Adrenal gland (tissue), 12 donors: ENCODE measurements around the gene ZNF281. TPM values are rescaled to one million over a fixed set of nuclear protein-coding genes. Genes with fewer than 3 reads are reported as not detected.

Experiments
- DNase-seq, 7 donors: peaks; one replicate each; pipeline ENCODE4 v3.0.0-alpha.2; 2019 to 2020
- H3K27ac ChIP-seq, 5 donors: fragments of 200-600 bp; sonication (generic) in 4 of 5; 1 replicate in 3 of 5; 2 replicates in 2 of 5; pipeline versions ENCODE4 v1.5.1 to v1.8.0; 2016 to 2020; ENCODE audit warnings: mild to moderate bottlenecking in 1 of 5
- H3K27me3 ChIP-seq: fragments of 200-600 bp; 2 replicates; pipeline ENCODE4 v1.8.0; 2021
- H3K36me3 ChIP-seq, 2 donors: fragments of 200-600 bp; replicated peaks in 1 of 2; 1 replicate in 1 of 2; 2 replicates in 1 of 2; pipeline versions ENCODE4 v1.5.1 to v1.8.0; 2018 to 2022
- H3K4me1 ChIP-seq, 2 donors: fragments of 200-600 bp; replicated peaks in 1 of 2; 1 replicate in 1 of 2; 2 replicates in 1 of 2; pipeline versions ENCODE4 v1.5.1 to v1.8.0; 2018 to 2021
- H3K4me3 ChIP-seq, 4 donors: fragments of 200-600 bp; sonication (generic) in 3 of 4; one replicate each; pipeline ENCODE4 v1.5.1; 2016 to 2018
- H3K9me3 ChIP-seq, 3 donors: fragments of 200-600 bp; sonication (generic) in 1 of 3; replicated peaks in 1 of 3; 1 replicate in 2 of 3; 2 replicates in 1 of 3; pipeline versions ENCODE4 v1.5.1 to v1.8.0; 2016 to 2021
- POLR2A ChIP-seq, 2 donors: fragments of 450-650 bp; IDR thresholded peaks; one replicate each; pipeline ENCODE4 v1.6.1; 2017; ENCODE audit warnings: antibody characterized with exemption in 2 of 2, mild to moderate bottlenecking in 2 of 2, moderate library complexity in 1 of 2
- WGBS, 4 donors: extraction: QIAGEN DNeasy Blood & Tissue Kit in 2 of 4; methylation state at CpG; one replicate each; pipeline versions ENCODE4 v1.1.5 to v1.1.7; 2013 to 2017; 5-methylcytosine and 5-hydroxymethylcytosine counted together
- intact Hi-C, 2 donors: fragments of 100-400 bp; cut with DNase I; formaldehyde crosslinking; loops; one replicate each; pipeline versions ENCODE4 v1.14.1 to v1.15.0; 2022 to 2023
- polyA plus RNA-seq, 3 donors: library from polyadenylated mRNA; stranded (reverse); fragments of 200-250 nt in 2 of 3; fragments of 350-450 nt in 1 of 3; fragmentation: Illumina TruSeq in 1 of 3; extraction: RNeasy Lipid Tissue Mini Kit (QIAGEN cat#74804) in 1 of 3; gene quantifications; one replicate each; pipeline ENCODE4 v1.2.3, GENCODE V29; 2013 to 2014
- total RNA-seq, 9 donors: library from RNA; depleted of rRNA in 4 of 9; stranded (reverse); fragments of >200 nt in 4 of 9; fragments of 120-200 nt in 1 of 9; fragmentation: NEBNext Ultra II Directional in 1 of 9; extraction: Animal tissue kit (Norgen Biotek cat#: 25700) in 1 of 9; gene quantifications; one replicate each; pipeline versions ENCODE4 v1.1.0 to v1.2.4, GENCODE V29; 2013 to 2023
- TF ChIP-seq, protein P1 (sequence below), 6 experiments: fragments of 450-650 bp in 4 of 6; fragments of 200-600 bp in 2 of 6; sonication (generic) in 1 of 6; IDR thresholded peaks; 1 replicate in 5 of 6; 2 replicates in 1 of 6; pipeline versions ENCODE4 v1.5.1 to v1.8.0; 2016 to 2021; ENCODE audit warnings: antibody characterized with exemption in 6 of 6, mild to moderate bottlenecking in 2 of 6, moderate library complexity in 1 of 6
- donor health status: healthy with polysubstance abuse.
- donor health status: Bipolar disorder and iron deficiency.
- donor health status: DM: yes; HTN: yes; CAD: no.
- donor health status: DM: no; HTN: no; CAD: no.
- donor health status: DM: no; HTN: no; CAD: no.
- donor health status: DM: yes; HTN: yes; CAD: no.

ZNF281 gene
- total and polyA plus RNA-seq, 12 donors, result 2.2 to 11.6 (median 8.4) TPM

DNA sequence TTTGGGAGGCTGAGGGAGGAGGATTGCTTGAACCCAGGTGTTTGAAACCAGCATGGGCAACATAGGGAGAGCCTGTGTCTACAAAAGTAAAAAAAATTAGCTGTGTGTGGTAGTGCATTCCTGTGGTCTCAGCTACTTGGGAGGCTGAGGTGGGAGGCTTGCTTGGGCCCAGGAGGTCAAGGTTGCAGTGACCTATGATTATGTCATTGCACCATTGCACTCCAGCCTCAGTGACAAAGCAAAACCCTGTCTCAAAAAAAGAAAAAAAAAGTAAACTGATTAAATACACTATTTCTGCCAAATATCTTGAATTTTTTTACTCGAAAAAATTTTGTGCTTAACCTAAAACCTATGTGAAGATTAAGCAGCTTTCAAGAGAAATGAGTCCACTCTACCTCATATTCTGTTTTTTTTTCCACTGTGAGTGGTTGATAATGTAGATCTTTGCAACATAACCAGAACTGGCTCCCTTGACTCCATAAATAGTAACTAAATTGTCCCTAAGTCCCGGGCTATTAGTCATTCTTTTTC, 19.4 kb upstream of the ZNF281 start:
- H3K27me3 ChIP-seq, result no peaks in the 10 kb centered on the region
- H3K9me3 ChIP-seq, result no peaks in the 10 kb centered on the region
- WGBS, 4 donors, result 54 to 74% (median 59%) methylated on average over 2 of the region's 2 CpGs
- TF ChIP-seq POLR2A (IDR thresholded peaks at IDR 0.05), result no peak
- TF ChIP-seq, protein P1, sequence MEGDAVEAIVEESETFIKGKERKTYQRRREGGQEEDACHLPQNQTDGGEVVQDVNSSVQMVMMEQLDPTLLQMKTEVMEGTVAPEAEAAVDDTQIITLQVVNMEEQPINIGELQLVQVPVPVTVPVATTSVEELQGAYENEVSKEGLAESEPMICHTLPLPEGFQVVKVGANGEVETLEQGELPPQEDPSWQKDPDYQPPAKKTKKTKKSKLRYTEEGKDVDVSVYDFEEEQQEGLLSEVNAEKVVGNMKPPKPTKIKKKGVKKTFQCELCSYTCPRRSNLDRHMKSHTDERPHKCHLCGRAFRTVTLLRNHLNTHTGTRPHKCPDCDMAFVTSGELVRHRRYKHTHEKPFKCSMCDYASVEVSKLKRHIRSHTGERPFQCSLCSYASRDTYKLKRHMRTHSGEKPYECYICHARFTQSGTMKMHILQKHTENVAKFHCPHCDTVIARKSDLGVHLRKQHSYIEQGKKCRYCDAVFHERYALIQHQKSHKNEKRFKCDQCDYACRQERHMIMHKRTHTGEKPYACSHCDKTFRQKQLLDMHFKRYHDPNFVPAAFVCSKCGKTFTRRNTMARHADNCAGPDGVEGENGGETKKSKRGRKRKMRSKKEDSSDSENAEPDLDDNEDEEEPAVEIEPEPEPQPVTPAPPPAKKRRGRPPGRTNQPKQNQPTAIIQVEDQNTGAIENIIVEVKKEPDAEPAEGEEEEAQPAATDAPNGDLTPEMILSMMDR (IDR thresholded peaks at IDR 0.05), result no peak
- peak in 1 of 7 donors; percentile 32 for DNase-seq
- H3K4me1 ChIP-seq, result peaks cover 0 to 5% of the 10 kb centered on the region in 2 donors
- H3K27ac ChIP-seq, result no peak overlapping the region
- H3K36me3 ChIP-seq, result no peaks in the 10 kb centered on the region
- intact Hi-C loops, result no loop called here
- H3K4me3 ChIP-seq, result no peak overlapping the region

- no peak for DNase-seq
- H3K9me3 ChIP-seq, result no peaks in the 10 kb centered on the region
- intact Hi-C loops, result no loop called here
- peaks cover 0 to 5% of the 10 kb centered on the region in 2 donors for H3K4me1 ChIP-seq
- no peaks in the 10 kb centered on the region for H3K36me3 ChIP-seq
- WGBS, 4 donors, result 50 to 67% (median 64%) methylated on average over 4 of the region's 4 CpGs
- no peak overlapping the region for H3K27ac ChIP-seq
- H3K4me3 ChIP-seq, result no peak overlapping the region
- TF ChIP-seq, protein P1 (IDR thresholded peaks at IDR 0.05), result no peak
- TF ChIP-seq POLR2A (IDR thresholded peaks at IDR 0.05), result no peak
- H3K27me3 ChIP-seq, result no peaks in the 10 kb centered on the region
Observed at GRCh38 chr1:200428482-200429205, 18.8 kb upstream of the ZNF281 start.

DNA sequence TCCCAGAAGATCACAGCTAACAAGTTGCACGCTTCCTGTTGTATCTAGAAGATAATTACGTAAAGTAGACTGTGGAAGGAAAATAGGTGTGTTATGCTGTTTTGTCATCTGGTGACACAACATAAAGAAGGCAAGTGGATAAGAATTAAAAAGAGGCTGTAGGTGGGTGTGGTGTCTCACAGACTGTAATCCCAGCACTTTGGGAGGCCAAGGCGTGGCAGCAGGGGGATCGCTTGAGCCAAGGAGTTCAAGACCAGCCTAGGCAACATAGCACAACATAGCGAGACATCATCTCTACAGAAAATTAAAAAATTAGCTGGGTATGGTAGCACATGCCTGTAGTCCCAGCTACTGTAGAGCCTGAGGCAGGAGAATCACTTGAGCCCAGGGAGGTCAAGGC, 17.9 kb upstream of the ZNF281 start:
- H3K36me3 ChIP-seq, result no peaks in the 10 kb centered on the region
- H3K4me3 ChIP-seq, result no peak overlapping the region
- H3K27ac ChIP-seq, result no peak overlapping the region
- no peaks in the 10 kb centered on the region for H3K9me3 ChIP-seq
- H3K4me1 ChIP-seq, result peaks cover 0 to 5% of the 10 kb centered on the region in 2 donors
- intact Hi-C loops, result no loop called here
- whole genome bisulfite sequencing, 4 donors, result 90 to 97% (median 94%) methylated on average over 5 of the region's 5 CpGs
- no peak for DNase-seq
- no peaks in the 10 kb centered on the region for H3K27me3 ChIP-seq
- TF ChIP-seq, protein P1 (IDR thresholded peaks at IDR 0.05), result no peak
- no peak for TF ChIP-seq POLR2A (IDR thresholded peaks at IDR 0.05)

GRCh38 chr1:200426196-200426595, 16.4 kb upstream of the ZNF281 start:
- Histone ChIP-seq H3K27me3 (no peaks in the 10 kb centered on the region), H3K4me3 (no peak overlapping the region), H3K27ac (no peak overlapping the region), H3K36me3 (no peaks in the 10 kb centered on the region), H3K4me1 (peaks cover 0 to 5% of the 10 kb centered on the region in 2 donors), H3K9me3 (no peaks in the 10 kb centered on the region)
- TF ChIP-seq POLR2A (IDR thresholded peaks at IDR 0.05), result no peak
- TF ChIP-seq, protein P1 (IDR thresholded peaks at IDR 0.05), result no peak
- intact Hi-C loops, result no loop called here
- 90 to 96% (median 92%) methylated on average over 2 of the region's 2 CpGs for WGBS, 4 donors
- DNase-seq, result no peak
